Lung microvascular endothelial cell (primary cell): ENCODE results near the gene TIMP2. TPM values are rescaled to one million over a fixed set of nuclear protein-coding genes. Genes with fewer than 3 reads are reported as not detected.
"Not testable (repeated sequence)": the region's sequence is repeated elsewhere in the genome, so short reads cannot be mapped to it uniquely, and the experiment has no call there.

ENCODE experiments used
- DNase-seq, 2 donors: peaks; one replicate each; pipeline versions ENCODE4 v3.0.0 to v3.0.0-alpha.2; 2010; ENCODE audit warnings: low read depth in 2 of 2
- total RNA-seq: library from RNA; depleted of rRNA; stranded (reverse); fragments of >200 nt; gene quantifications from 2 replicates; pipeline ENCODE4 v1.2.1, GENCODE V29; 2014

TIMP2 gene
- total RNA-seq, 1 donor from 2014 or later: 69.2 TPM

- no peak for DNase-seq
These were observed 34.7 kb downstream of the TIMP2 start for GRCh38 chr17:78890498-78890897.

GRCh38 chr17:78890096-78890495 is 35.1 kb downstream of the TIMP2 start:
- DNase-seq: not testable (repeated sequence)

GRCh38 chr17:78889531-78889930 is 35.7 kb downstream of the TIMP2 start:
- no peak for DNase-seq

- no peak for DNase-seq
These were observed 36.2 kb downstream of the TIMP2 start for GRCh38 chr17:78888941-78889518.

GRCh38 chr17:78886954-78887353 is 38.2 kb downstream of the TIMP2 start:
- DNase-seq: no peak

- DNase-seq: no peak
These were observed 39.2 kb downstream of the TIMP2 start for GRCh38 chr17:78885956-78886355.

GRCh38 chr17:78884876-78885667 is 40.1 kb downstream of the TIMP2 start:
- no peak for DNase-seq

- DNase-seq: no peak
These were observed 40.9 kb downstream of the TIMP2 start for GRCh38 chr17:78884148-78884825.

GRCh38 chr17:78883533-78884131 is 41.6 kb downstream of the TIMP2 start:
- peak; percentile 95 to 97 for DNase-seq

- DNase-seq: peak in 1 of 2 donors; percentile 59
These were observed 42.1 kb downstream of the TIMP2 start for GRCh38 chr17:78883089-78883532.

- DNase-seq: no peak
These were observed 42.6 kb downstream of the TIMP2 start for GRCh38 chr17:78882540-78883088.

GRCh38 chr17:78879635-78880186 is 45.5 kb downstream of the TIMP2 start:
- DNase-seq: peak; percentile 88 to 97

- DNase-seq: no peak
These were observed 46.2 kb downstream of the TIMP2 start for GRCh38 chr17:78878871-78879527.

GRCh38 chr17:78878261-78878660 is 46.9 kb downstream of the TIMP2 start:
- no peak for DNase-seq

GRCh38 chr17:78876954-78877517 is 48.2 kb downstream of the TIMP2 start:
- DNase-seq: not testable (repeated sequence)

- no peak for DNase-seq
These were observed 49.0 kb downstream of the TIMP2 start for GRCh38 chr17:78876094-78876597.

GRCh38 chr17:78875363-78876093 is 49.7 kb downstream of the TIMP2 start:
- DNase-seq: peak; percentile 57 to 83

- peak; percentile 67 to 73 for DNase-seq
These were observed 51.5 kb downstream of the TIMP2 start for GRCh38 chr17:78873519-78874340.

- no peak for DNase-seq
These were observed 52.7 kb downstream of the TIMP2 start for GRCh38 chr17:78872486-78872885.
